ENCODE results near the gene ADRM1. TPM values are rescaled to one million over a fixed set of nuclear protein-coding genes. Genes with fewer than 3 reads are reported as not detected.

ADRM1 gene
- total RNA-seq, 1 experiment from 2014 or later, result 160 TPM

DNA sequence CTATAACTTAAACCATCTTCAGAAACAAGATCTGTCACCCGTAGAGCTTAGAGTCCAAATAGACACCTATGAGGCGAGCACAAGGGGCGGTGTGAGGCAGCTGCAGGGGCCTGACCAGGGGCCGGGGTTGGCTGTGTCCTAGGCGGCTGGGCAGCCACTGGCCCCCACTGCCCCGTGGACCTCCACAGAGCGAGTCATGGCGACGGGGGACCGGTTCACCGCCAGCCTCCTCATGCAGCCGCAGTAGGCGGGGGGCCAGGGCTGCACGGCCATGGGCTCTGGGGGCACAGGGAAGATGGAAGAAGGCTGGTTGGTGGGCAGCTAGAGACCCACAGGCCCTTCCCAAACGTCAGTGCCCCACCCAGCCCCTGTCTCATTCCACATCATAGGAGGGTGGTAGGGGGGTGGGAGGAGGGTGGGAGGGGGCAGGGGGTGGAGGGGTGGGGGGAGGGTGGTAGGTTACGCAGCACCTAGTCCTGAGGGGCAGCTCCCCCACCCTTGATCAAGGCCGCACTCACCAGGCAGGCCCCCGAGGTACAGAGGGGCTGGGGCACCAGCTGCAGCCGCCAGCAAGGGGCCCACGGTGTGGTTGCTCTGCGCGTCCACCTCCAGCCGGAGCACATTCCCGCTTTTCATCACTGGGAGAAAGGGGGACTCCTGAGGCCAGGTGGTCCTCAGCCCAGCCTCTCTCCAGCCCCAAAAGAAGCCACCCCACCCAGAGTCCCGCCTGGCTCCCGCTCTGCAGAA, 6.6 kb downstream of the ADRM1 start:
- 0 out of 2 replicates have a peak overlapping the region, but pooled peaks have one; percentile 15 for H3K27ac Mint-ChIP-seq

DNA sequence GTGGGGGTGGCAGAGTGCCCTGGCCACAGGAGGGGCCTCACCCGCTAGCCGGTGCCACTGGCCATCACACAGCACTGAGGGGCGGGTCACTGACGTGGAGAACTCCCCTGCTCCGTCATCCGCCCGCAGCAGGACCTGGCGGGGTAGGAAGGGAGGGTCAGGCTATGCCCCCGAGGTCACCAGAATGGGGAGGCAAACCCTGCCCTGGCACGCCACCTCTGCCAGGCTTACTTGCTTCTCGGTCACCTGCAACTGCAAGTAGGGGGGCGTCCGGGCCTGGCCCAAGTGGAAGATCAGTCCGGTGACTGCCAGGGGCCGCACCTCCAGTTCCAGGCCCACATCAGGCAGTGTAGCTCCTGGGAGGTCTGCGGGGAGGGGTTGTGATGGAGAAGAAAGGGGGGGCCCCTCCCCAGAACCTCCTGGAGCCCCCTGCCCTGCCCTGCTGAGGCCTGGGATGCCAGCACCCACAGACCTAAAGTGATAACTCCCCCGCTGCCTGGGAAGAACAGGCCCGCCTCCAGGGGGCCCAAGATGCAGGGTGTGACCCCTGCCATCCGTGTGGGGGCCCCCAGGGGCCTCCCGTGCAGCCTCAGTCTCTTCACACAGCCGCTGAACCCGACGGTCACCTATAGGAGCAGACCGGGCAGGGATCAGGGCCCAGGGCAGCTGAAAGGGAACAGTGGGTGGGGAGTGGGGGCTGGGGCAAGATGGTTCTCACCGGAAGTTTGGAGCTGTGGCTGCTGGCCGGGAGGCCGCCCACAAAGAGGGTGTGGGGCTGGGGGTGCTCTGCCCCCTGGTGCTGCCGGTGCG, 7.4 kb downstream of the ADRM1 start:
- Mint-ChIP-seq H3K9me3 (no peaks in the 10 kb centered on the region), H3K4me1 (peaks cover 3% of the 10 kb centered on the region), H3K27ac (no peak overlapping the region), H3K4me3 (no peak overlapping the region), H3K36me3 (peaks cover 22% of the 10 kb centered on the region), H3K27me3 (ENCODE audit: low read depth) (no peaks in the 10 kb centered on the region)
- no peak for ATAC-seq
- TF ChIP-seq, protein P1, sequence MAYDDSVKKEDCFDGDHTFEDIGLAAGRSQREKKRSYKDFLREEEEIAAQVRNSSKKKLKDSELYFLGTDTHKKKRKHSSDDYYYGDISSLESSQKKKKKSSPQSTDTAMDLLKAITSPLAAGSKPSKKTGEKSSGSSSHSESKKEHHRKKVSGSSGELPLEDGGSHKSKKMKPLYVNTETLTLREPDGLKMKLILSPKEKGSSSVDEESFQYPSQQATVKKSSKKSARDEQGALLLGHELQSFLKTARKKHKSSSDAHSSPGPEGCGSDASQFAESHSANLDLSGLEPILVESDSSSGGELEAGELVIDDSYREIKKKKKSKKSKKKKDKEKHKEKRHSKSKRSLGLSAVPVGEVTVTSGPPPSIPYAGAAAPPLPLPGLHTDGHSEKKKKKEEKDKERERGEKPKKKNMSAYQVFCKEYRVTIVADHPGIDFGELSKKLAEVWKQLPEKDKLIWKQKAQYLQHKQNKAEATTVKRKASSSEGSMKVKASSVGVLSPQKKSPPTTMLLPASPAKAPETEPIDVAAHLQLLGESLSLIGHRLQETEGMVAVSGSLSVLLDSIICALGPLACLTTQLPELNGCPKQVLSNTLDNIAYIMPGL (CRISPR knock-in tag; IDR thresholded peaks at IDR 0.05), result no peak
- TF ChIP-seq FOXK1 (CRISPR knock-in tag; IDR thresholded peaks at IDR 0.05) (no peak), RELA (CRISPR knock-in tag; IDR thresholded peaks at IDR 0.05; ENCODE audit: borderline replicate concordance) (no peak), ZNF121 (CRISPR knock-in tag; IDR thresholded peaks at IDR 0.05) (no peak), MYBL2 (CRISPR knock-in tag; IDR thresholded peaks at IDR 0.05) (no peak)
- TF ChIP-seq, protein P2, sequence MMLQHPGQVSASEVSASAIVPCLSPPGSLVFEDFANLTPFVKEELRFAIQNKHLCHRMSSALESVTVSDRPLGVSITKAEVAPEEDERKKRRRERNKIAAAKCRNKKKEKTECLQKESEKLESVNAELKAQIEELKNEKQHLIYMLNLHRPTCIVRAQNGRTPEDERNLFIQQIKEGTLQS (CRISPR knock-in tag; conservative IDR thresholded peaks at IDR 0.05), result no peak
- CTCF ChIA-PET, result interaction anchor here (3.2 kb wide), 1 partner anchor 73 kb away, joined by 10 read pairs; no protein-coding TSS in a partner anchor
- DNase-seq (ENCODE audit: low spot score), result no peak
- POLR2A ChIA-PET, result no interaction called here

More for the DNA sequence above, 6.6 kb downstream of the ADRM1 start:
- DNase-seq (ENCODE audit: low spot score) (no peak), ATAC-seq (no peak; the same call in 1 of the 2 replicates)
- TF ChIP-seq, protein P3, sequence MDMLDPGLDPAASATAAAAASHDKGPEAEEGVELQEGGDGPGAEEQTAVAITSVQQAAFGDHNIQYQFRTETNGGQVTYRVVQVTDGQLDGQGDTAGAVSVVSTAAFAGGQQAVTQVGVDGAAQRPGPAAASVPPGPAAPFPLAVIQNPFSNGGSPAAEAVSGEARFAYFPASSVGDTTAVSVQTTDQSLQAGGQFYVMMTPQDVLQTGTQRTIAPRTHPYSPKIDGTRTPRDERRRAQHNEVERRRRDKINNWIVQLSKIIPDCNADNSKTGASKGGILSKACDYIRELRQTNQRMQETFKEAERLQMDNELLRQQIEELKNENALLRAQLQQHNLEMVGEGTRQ (CRISPR knock-in tag; IDR thresholded peaks at IDR 0.05), result no peak
- TF ChIP-seq PRRX2 (CRISPR knock-in tag; IDR thresholded peaks at IDR 0.05), result 0 out of 2 replicates have a peak, but pooled peaks have one; percentile 45
- Mint-ChIP-seq H3K9me3 (no peaks in the 10 kb centered on the region), H3K4me1 (peaks cover 8% of the 10 kb centered on the region), H3K4me3 (no peak overlapping the region), H3K27me3 (ENCODE audit: low read depth) (no peaks in the 10 kb centered on the region), H3K36me3 (peaks cover 26% of the 10 kb centered on the region)
- ChIA-PET POLR2A (no interaction called here), CTCF (interaction anchor here (0.7 kb wide), 1 partner anchor 73 kb away, joined by 5 read pairs; no protein-coding TSS in a partner anchor)

DNA sequence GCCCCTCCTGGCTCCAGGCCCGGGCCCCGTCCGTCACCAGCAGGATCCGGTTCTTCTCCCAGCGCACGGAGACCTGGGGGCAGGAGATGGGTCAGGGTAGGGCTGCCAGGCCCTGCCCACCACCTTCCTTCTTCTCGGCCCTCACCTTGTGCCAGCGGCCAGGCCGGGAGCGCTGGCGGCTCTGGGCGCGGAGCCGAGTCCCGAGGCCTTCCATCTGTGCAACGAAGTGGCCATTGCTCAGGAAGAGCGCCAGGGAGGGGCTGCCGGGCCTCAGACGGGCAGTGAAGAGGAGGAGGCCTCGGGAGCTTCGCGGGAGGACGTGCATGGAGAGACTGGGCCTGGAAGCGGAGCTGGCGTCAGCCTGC, 7.9 kb downstream of the ADRM1 start:
- H3K36me3 Mint-ChIP-seq, result peaks cover 23% of the 10 kb centered on the region
- no peak for ATAC-seq
- no peak overlapping the region for H3K4me3 Mint-ChIP-seq
- H3K27me3 Mint-ChIP-seq (ENCODE audit: low read depth), result no peaks in the 10 kb centered on the region
- DNase-seq (ENCODE audit: low spot score), result no peak
- no peaks in the 10 kb centered on the region for H3K4me1 Mint-ChIP-seq
- ChIA-PET POLR2A (no interaction called here), CTCF (interaction anchor here (3.2 kb wide), 1 partner anchor 72 kb away, joined by 10 read pairs; no protein-coding TSS in a partner anchor)
- no peaks in the 10 kb centered on the region for H3K9me3 Mint-ChIP-seq
- no peak overlapping the region for H3K27ac Mint-ChIP-seq
- TF ChIP-seq, protein P4, sequence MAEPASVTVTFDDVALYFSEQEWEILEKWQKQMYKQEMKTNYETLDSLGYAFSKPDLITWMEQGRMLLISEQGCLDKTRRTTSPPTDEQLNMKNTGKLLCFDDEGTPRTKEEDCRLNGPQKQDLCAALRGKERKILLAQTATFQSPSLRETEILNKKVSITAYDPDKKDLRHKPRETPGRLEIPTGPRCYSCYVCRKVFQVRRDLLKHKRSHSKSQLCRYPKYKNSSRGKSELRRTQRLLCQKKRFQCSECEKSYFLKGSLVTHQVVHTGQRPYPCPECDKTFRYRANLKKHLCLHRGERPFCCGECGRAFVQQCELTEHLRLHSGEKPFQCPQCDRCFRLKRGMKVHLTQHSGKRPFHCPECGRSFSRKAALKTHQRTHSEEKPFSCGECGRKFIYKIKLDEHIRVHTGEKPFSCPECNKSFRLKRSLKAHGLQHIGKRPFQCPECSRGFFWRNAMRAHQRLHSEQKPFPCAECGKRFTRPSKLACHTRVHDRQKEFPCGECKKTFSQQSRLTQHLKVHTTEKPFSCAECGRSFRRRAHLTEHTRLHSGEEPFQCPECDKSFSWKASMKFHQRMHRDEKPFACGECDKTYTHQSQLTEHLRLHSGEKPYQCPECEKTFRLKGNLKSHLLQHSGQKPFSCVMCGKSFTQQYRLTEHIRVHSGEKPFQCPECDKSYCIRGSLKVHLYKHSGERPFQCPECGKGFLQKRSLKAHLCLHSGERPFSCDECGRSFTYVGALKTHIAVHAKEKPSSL (CRISPR knock-in tag; conservative IDR thresholded peaks at IDR 0.05), result no peak
- TF ChIP-seq KAT7 (CRISPR knock-in tag; IDR thresholded peaks at IDR 0.05; ENCODE audit: borderline replicate concordance) (no peak), EMX1 (CRISPR knock-in tag; IDR thresholded peaks at IDR 0.05) (no peak), RELA (CRISPR knock-in tag; IDR thresholded peaks at IDR 0.05; ENCODE audit: borderline replicate concordance) (no peak), ZNF232 (CRISPR knock-in tag; IDR thresholded peaks at IDR 0.05) (no peak), TEAD4 (CRISPR knock-in tag; IDR thresholded peaks at IDR 0.05) (no peak), JUN (CRISPR knock-in tag; IDR thresholded peaks at IDR 0.05) (no peak), FOXJ3 (CRISPR knock-in tag; IDR thresholded peaks at IDR 0.05; ENCODE audit: borderline replicate concordance) (no peak), ZNF138 (CRISPR knock-in tag; conservative IDR thresholded peaks at IDR 0.05) (no peak), HMGA2 (CRISPR knock-in tag; IDR thresholded peaks at IDR 0.05) (no peak)
- TF ChIP-seq, protein P5, sequence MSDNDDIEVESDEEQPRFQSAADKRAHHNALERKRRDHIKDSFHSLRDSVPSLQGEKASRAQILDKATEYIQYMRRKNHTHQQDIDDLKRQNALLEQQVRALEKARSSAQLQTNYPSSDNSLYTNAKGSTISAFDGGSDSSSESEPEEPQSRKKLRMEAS (CRISPR knock-in tag; IDR thresholded peaks at IDR 0.05), result no peak
- TF ChIP-seq, protein P6, sequence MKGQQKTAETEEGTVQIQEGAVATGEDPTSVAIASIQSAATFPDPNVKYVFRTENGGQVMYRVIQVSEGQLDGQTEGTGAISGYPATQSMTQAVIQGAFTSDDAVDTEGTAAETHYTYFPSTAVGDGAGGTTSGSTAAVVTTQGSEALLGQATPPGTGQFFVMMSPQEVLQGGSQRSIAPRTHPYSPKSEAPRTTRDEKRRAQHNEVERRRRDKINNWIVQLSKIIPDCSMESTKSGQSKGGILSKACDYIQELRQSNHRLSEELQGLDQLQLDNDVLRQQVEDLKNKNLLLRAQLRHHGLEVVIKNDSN (CRISPR knock-in tag; IDR thresholded peaks at IDR 0.05), result no peak
- TF ChIP-seq, protein P7, sequence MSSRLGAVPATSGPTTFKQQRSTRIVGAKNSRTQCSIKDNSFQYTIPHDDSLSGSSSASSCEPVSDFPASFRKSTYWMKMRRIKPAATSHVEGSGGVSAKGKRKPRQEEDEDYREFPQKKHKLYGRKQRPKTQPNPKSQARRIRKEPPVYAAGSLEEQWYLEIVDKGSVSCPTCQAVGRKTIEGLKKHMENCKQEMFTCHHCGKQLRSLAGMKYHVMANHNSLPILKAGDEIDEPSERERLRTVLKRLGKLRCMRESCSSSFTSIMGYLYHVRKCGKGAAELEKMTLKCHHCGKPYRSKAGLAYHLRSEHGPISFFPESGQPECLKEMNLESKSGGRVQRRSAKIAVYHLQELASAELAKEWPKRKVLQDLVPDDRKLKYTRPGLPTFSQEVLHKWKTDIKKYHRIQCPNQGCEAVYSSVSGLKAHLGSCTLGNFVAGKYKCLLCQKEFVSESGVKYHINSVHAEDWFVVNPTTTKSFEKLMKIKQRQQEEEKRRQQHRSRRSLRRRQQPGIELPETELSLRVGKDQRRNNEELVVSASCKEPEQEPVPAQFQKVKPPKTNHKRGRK (CRISPR knock-in tag; IDR thresholded peaks at IDR 0.05; ENCODE audit: borderline replicate concordance), result no peak
- TF ChIP-seq, protein P2 (CRISPR knock-in tag; conservative IDR thresholded peaks at IDR 0.05), result no peak
